HUES6 (cell line): ENCODE measurements around the gene LINGO4.

Experiments
- H3K27ac ChIP-seq: 2 replicates; pipeline ENCODE4 v1.7.0; 2013; ENCODE audit warnings: low read depth, mild to moderate bottlenecking, low read length, inconsistent platforms
- H3K27me3 ChIP-seq: 2 replicates; pipeline ENCODE4 v1.6.1; 2013; ENCODE audit warnings: low read length; ENCODE audit not compliant: control insufficient read depth, insufficient read depth
- H3K36me3 ChIP-seq: 2 replicates; pipeline ENCODE4 v1.6.1; 2013; ENCODE audit warnings: low read length; ENCODE audit not compliant: control insufficient read depth, insufficient read depth
- H3K4me1 ChIP-seq: 2 replicates; pipeline ENCODE4 v1.6.1; 2013; ENCODE audit warnings: low read length; ENCODE audit not compliant: control insufficient read depth, insufficient read depth
- H3K4me3 ChIP-seq: 2 replicates; pipeline ENCODE4 v1.5.1; 2013; ENCODE audit warnings: low read depth, low read length
- H3K9ac ChIP-seq: one replicate; pipeline ENCODE4 v1.6.1; 2013; ENCODE audit warnings: mild to moderate bottlenecking, low read length
- H3K9me3 ChIP-seq: 2 replicates; pipeline ENCODE4 v1.6.1; 2013; ENCODE audit warnings: low read depth, low read length; ENCODE audit not compliant: control insufficient read depth, insufficient read depth

LINGO4 gene

DNA sequence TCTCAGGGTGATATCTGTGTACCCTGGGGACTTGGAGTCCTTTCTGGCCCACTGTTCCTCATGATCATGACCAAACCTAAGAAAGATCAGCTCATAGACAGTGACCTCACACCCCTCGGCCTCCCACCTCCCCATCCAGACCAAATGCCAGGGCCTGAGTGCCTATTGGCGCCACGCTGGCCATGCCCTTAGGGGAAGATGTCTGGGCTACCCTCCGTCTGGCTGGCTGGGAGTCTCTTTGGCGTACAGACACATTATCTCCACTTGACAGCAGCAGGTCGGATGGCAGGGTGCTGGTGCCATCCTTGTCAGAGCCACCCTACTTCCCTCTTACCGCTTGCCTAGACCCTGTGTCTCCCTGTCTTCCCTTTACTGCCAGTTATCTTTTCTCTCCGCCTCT, 18.0 kb upstream of the LINGO4 start:
- no peak overlapping the region for H3K4me3 ChIP-seq
- no peaks in the 10 kb centered on the region for H3K9me3 ChIP-seq
- no peaks in the 10 kb centered on the region for H3K36me3 ChIP-seq
- no peaks in the 10 kb centered on the region for H3K27me3 ChIP-seq
- no peak overlapping the region for H3K27ac ChIP-seq
- no peak overlapping the region for H3K9ac ChIP-seq
- H3K4me1 ChIP-seq, result peaks cover 23% of the 10 kb centered on the region

DNA sequence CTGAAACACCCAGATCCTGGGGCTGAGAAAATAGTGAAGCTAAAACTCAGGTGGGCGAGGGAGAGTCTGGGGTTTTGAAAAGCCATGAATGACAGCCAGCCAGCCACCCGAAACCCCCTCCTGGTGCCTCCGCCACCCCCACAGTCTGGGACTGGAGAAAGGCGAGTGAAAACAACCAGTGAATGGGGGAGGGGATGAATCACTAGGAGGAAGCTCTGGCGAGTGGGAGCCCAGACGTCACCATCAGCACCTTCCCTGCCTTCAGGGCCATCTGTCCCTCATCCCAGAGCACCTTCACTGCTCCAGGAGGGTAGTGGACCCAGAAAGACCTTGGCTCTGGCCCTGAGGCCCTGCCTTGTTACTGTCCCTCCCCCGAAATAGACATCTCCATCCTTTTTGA, 17.2 kb upstream of the LINGO4 start:
- H3K27me3 ChIP-seq, result no peaks in the 10 kb centered on the region

GRCh38 chr1:151820940-151821339, 15.7 kb upstream of the LINGO4 start:
- Histone ChIP-seq H3K27me3 (no peaks in the 10 kb centered on the region), H3K4me1 (peaks cover 14% of the 10 kb centered on the region), H3K4me3 (no peak overlapping the region), H3K27ac (no peak overlapping the region), H3K9ac (no peak overlapping the region), H3K9me3 (no peaks in the 10 kb centered on the region), H3K36me3 (no peaks in the 10 kb centered on the region)

More for the DNA sequence above, 17.2 kb upstream of the LINGO4 start:
- Histone ChIP-seq H3K9me3 (no peaks in the 10 kb centered on the region), H3K36me3 (no peaks in the 10 kb centered on the region), H3K4me1 (peaks cover 20% of the 10 kb centered on the region), H3K4me3 (no peak overlapping the region), H3K27ac (no peak overlapping the region), H3K9ac (no peak overlapping the region)

GRCh38 chr1:151819976-151820623, 14.9 kb upstream of the LINGO4 start:
- no peaks in the 10 kb centered on the region for H3K36me3 ChIP-seq
- peaks cover 10% of the 10 kb centered on the region for H3K4me1 ChIP-seq

DNA sequence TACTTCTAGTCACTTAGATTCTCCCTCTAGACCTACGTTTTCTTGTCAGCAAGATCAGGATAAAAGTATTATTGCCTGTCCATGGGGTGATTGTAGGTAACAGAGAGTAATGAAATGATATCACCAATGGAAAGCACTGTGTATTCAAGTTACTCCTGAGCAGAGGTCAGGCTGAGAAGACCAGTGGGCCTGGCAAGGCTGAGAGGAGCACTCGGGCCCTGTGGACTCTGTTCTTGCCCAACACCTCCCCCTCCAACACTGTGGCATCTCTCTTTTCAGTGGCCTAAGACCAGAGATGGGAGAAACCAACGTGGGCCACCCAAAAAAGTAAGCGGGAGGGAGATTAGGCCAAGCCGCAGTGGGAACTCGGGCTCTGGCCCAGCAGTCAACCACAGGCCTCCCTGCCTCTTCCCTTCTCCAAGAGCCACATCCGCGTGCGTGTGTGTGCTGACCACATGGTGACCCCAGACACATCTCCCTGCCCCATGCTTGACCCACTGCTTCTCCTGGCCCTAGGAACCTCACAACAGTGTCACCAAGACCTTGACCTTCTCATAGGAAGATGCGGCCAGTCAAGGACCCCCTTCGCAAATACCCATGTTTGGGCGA, 14.1 kb upstream of the LINGO4 start:
- Histone ChIP-seq H3K4me3 (no peak overlapping the region), H3K27me3 (no peaks in the 10 kb centered on the region), H3K9ac (no peak overlapping the region), H3K9me3 (no peaks in the 10 kb centered on the region), H3K27ac (no peak overlapping the region), H3K4me1 (peaks cover 10% of the 10 kb centered on the region), H3K36me3 (no peaks in the 10 kb centered on the region)

More at GRCh38 chr1:151819976-151820623, 14.9 kb upstream of the LINGO4 start:
- Histone ChIP-seq H3K27me3 (no peaks in the 10 kb centered on the region), H3K9ac (no peak overlapping the region), H3K9me3 (no peaks in the 10 kb centered on the region), H3K27ac (no peak overlapping the region), H3K4me3 (no peak overlapping the region)

DNA sequence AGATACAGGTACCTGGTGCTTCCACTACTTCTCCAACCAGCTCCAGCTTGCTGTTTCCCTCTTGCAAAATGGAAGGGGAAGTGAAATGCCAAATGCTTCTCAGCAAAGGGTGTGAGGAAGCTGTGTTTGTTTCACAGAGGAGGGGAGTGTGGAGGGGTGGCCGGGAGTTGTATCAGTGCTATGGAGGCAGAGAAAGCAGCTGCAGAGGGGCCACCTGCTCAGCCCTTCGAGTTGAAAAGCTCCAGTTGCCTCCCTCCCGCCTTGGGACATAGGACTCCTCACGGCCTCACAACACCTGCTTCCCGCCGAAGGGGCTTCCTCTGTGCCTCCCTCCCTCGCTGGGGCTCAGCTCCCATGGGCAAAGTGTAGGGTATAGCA, 12.1 kb upstream of the LINGO4 start:
- Histone ChIP-seq H3K9ac (no peak overlapping the region), H3K27me3 (no peaks in the 10 kb centered on the region), H3K4me1 (no peaks in the 10 kb centered on the region)

DNA sequence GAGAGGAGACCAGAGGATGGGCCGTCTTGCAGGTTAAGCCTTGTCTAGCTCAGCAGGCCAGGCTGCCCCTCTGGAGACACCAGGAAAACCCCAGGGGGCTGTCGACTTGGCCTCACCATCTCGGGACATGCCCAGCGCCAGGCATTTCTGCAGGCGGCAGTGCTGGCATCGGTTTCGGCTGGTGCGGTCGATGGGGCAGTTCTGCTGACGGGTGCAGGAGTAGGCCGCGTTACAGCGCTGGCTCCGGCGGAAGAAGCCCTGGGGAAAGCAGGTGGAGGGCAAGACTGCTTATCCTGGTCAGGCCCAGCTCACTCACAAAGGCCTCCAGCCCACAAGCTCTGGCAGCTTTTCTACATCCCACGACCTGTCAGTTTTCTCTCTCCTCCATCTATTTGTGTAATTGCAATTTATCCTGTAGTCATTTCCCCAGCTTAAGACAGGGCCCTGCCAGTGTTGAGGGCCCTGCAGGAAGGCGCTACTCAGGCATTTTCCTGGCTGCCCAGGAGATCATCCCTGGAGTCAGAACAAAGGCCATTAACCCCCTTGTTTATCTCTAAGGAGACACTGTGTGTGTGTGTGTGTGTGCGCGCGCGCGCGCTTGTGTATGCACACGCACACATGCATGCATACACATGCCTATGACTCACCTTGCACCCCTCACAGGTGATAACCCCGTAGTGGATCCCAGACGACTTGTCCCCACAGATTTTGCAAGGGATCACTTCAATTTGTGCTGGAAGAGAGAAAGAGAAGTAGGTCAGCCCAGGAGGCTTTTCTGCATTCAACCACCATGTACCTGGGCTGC, 11.5 kb upstream of the LINGO4 start:
- Histone ChIP-seq H3K9me3 (no peaks in the 10 kb centered on the region), H3K27me3 (no peaks in the 10 kb centered on the region), H3K27ac (no peak overlapping the region), H3K9ac (no peak overlapping the region), H3K4me3 (no peak overlapping the region), H3K4me1 (no peaks in the 10 kb centered on the region), H3K36me3 (no peaks in the 10 kb centered on the region)

More for the DNA sequence above, 12.1 kb upstream of the LINGO4 start:
- Histone ChIP-seq H3K36me3 (no peaks in the 10 kb centered on the region), H3K27ac (no peak overlapping the region), H3K4me3 (no peak overlapping the region), H3K9me3 (no peaks in the 10 kb centered on the region)

DNA sequence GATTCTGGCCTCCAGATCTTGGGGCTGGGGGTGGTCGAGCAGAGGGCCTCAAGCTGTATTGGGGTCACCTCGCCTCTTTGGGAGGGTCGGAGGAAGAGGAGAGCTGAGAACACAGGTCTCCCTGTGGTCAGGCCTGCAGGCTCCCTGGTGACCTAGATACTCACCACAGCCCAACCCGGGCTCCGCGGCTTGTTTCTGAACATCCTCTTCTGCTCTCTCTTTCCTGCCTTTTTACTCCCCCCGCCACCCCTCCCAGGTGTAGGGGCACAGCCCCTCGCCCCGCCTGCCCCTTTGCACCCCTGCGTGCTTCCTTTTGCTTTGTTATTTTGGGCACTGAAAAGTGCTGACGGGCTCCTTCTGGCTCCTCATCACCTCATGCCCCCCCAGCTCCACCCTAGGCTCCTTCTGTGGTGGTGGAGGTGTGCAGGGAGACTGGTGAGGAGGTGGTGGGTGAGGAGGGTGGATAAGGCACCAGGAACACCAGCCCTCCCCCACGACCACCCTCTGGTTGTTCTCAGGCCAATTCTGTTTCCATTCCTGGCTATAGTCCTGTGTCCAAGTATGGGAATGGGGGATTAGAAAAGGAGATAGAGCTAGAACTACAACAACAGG, 10.6 kb upstream of the LINGO4 start:
- Histone ChIP-seq H3K4me1 (no peaks in the 10 kb centered on the region), H3K27ac (no peak overlapping the region)

DNA sequence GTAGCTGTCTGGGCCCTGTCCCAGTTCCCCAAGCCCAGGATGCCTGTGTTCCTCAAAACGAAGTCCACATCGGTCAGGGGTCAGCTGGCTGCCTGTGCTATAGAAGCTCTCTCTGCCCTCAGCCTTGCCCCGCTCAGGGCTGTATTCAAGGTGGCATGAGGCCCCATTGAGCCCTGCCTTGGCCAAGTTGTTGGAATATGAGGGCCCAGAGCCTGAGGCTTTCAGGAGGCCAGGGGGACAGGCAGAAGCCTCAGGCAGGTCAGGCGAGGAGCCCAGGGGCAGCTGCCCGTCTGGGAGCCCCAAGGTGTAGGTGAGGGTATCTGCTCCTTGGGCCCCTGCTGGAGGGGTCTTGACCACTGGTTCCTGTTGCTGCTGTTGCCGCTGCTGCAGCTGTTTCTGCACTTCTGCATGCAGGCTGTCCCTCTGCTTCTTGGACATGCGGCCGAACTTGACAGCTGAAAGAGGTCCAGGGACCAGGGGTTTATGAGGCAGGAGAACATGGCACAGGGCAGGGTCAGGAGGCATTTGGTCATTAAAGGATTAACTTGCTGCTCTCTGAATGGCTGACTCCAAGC, 9.8 kb upstream of the LINGO4 start:
- Histone ChIP-seq H3K9me3 (no peaks in the 10 kb centered on the region), H3K9ac (no peak overlapping the region), H3K36me3 (no peaks in the 10 kb centered on the region), H3K27ac (no peak overlapping the region), H3K4me1 (peaks cover 3% of the 10 kb centered on the region), H3K27me3 (no peaks in the 10 kb centered on the region), H3K4me3 (no peak overlapping the region)

More for the DNA sequence above, 10.6 kb upstream of the LINGO4 start:
- Histone ChIP-seq H3K36me3 (no peaks in the 10 kb centered on the region), H3K9me3 (no peaks in the 10 kb centered on the region), H3K27me3 (no peaks in the 10 kb centered on the region), H3K9ac (no peak overlapping the region), H3K4me3 (no peak overlapping the region)

DNA sequence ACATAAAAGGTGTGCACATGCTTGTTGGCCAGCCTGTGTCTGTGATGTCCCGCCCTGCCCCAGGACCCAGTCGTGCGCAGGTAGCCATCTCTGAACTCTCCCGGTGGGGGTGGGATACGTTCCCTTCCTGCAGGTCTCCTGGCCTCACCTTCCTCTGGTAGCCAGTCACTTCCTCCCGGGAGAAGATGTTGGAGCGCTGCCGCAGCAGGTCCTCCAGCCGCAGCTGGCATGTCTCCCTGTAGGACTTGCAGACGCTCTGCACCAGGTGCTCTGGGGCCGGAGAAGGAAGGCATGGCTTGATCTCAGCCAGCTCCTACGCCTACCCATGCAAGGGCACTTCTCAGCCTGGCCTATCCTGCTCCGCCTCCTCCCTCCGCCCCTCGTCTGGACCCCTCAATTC, 9.2 kb upstream of the LINGO4 start:
- H3K27me3 ChIP-seq, result no peaks in the 10 kb centered on the region
- H3K36me3 ChIP-seq, result no peaks in the 10 kb centered on the region
- H3K27ac ChIP-seq, result no peak overlapping the region
- H3K9ac ChIP-seq, result no peak overlapping the region
- H3K4me1 ChIP-seq, result peaks cover 9% of the 10 kb centered on the region
- no peaks in the 10 kb centered on the region for H3K9me3 ChIP-seq
- H3K4me3 ChIP-seq, result no peak overlapping the region
